ENCODE results near the gene THSD7B.

- TF ChIP-seq CTCF (IDR thresholded peaks at IDR 0.05 in 2 of 3, conservative IDR thresholded peaks at IDR 0.05 in 1 of 3; ENCODE audit: insufficient read depth in 2 of 3, low read depth in 1 of 3, low read length in 3 of 3) = no peak
- TF ChIP-seq ZBTB7A (IDR thresholded peaks at IDR 0.05; ENCODE audit: borderline replicate concordance, control insufficient read depth, low read depth, low read length) = no peak
- TF ChIP-seq SAP30 (IDR thresholded peaks at IDR 0.05; ENCODE audit: borderline replicate concordance, insufficient read depth, low read depth, low read length, poor library complexity, severe bottlenecking) = no peak
- TF ChIP-seq HMGXB4 (CRISPR knock-in tag; IDR thresholded peaks at IDR 0.05) = no peak
Observed at GRCh38 chr2:137700681-137701080, 935.3 kb downstream of the THSD7B start.

Measured in K562 (cell line).